DND-41 (cell line): Measurements from ENCODE around the gene KCNT2.

ENCODE experiments used
- CTCF ChIP-seq: IDR thresholded peaks from 2 replicates; pipeline ENCODE4 v1.5.1; 2012; ENCODE audit warnings: borderline replicate concordance, low read length, moderate library complexity, mild to moderate bottlenecking; ENCODE audit not compliant: poor library complexity, severe bottlenecking; ENCODE audit errors: extremely low read depth
- EZH2 ChIP-seq: IDR thresholded peaks from 3 replicates; pipeline ENCODE4 v1.6.1; 2012; ENCODE audit warnings: borderline replicate concordance, low read depth, mild to moderate bottlenecking, moderate library complexity, low read length, inconsistent platforms; ENCODE audit not compliant: severe bottlenecking

- TF ChIP-seq EZH2 (no peak), CTCF (peak; percentile 39)
These were observed 298.9 kb downstream of the KCNT2 start for GRCh38 chr1:196309386-196309785.
